ENCODE measurements around the gene AURKB.

DNA sequence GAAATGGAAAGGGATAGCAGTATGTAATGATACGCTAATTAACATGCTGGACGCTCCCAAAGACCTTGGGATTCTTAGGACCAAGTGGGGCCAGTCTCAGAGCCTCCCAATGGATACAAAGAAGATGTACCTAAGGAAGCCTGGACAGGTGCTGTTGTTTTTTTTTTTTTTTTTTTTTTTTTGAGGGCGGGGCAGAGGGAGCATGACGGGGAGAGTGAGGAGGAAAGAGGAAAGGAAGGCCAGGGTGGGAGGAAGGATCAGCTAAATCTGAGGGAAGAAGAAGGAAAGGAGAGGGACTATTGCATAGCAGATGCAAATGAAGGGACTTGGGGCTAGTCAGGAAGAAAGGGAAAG is 50.2 kb downstream of the AURKB start:
- TF ChIP-seq, protein P1, sequence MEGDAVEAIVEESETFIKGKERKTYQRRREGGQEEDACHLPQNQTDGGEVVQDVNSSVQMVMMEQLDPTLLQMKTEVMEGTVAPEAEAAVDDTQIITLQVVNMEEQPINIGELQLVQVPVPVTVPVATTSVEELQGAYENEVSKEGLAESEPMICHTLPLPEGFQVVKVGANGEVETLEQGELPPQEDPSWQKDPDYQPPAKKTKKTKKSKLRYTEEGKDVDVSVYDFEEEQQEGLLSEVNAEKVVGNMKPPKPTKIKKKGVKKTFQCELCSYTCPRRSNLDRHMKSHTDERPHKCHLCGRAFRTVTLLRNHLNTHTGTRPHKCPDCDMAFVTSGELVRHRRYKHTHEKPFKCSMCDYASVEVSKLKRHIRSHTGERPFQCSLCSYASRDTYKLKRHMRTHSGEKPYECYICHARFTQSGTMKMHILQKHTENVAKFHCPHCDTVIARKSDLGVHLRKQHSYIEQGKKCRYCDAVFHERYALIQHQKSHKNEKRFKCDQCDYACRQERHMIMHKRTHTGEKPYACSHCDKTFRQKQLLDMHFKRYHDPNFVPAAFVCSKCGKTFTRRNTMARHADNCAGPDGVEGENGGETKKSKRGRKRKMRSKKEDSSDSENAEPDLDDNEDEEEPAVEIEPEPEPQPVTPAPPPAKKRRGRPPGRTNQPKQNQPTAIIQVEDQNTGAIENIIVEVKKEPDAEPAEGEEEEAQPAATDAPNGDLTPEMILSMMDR (IDR thresholded peaks at IDR 0.05): no peak
- no peak for TF ChIP-seq POLR2A (IDR thresholded peaks at IDR 0.05)
